H1 (cell line): ENCODE results near the gene SSRP1. TPM values are rescaled to one million over a fixed set of nuclear protein-coding genes. Genes with fewer than 3 reads are reported as not detected.

Experiments used
- CTCF ChIA-PET: fragments of 300-600 bp; sonication (Branson Sonifier 250); formaldehyde crosslinking; loops from one replicate; lab custom pipeline; 2021; ENCODE audit not compliant: partially characterized antibody; lab: Charles Lee
- POLR2A ChIA-PET: fragments of 300-600 bp; sonication (Branson Sonifier 250); formaldehyde crosslinking; loops from one replicate; lab custom pipeline; 2021; ENCODE audit warnings: inconsistent platforms; ENCODE audit not compliant: partially characterized antibody; lab: Charles Lee
- DNase-seq, 2 experiments: peaks; one replicate each; pipeline versions ENCODE4 v3.0.0 to v3.0.0-alpha.2; 2010 to 2022; ENCODE audit warnings: low spot score in 2 of 2, low read depth in 1 of 2, mixed read lengths in 1 of 2
- FAIRE-seq: peaks from 2 replicates; lab custom pipeline; 2011; peaks lifted over from hg19 to GRCh38; lab: Jason Lieb, UNC
- H2AFZ ChIP-seq: 2 replicates; pipeline ENCODE4 v1.8.1; 2012; ENCODE audit warnings: low read length, inconsistent platforms
- H2AK5ac ChIP-seq: 2 replicates; pipeline ENCODE4 v1.6.1; 2013; ENCODE audit warnings: low read depth, low read length
- H2BK120ac ChIP-seq: replicated peaks from 2 replicates; pipeline ENCODE3; 2013; ENCODE audit warnings: low read depth, low read length, inconsistent platforms
- H2BK12ac ChIP-seq: 2 replicates; pipeline ENCODE4 v1.6.1; 2013; ENCODE audit warnings: low read depth, low read length
- H2BK15ac ChIP-seq: 2 replicates; pipeline ENCODE4 v1.6.1; 2013; ENCODE audit warnings: low read length
- H2BK20ac ChIP-seq: 2 replicates; pipeline ENCODE4 v1.6.1; 2013; ENCODE audit warnings: low read length
- H2BK5ac ChIP-seq: 2 replicates; pipeline ENCODE4 v1.6.1; 2013; ENCODE audit warnings: low read depth, low read length
- H3K14ac ChIP-seq: 2 replicates; pipeline ENCODE4 v1.6.1; 2013; ENCODE audit warnings: inconsistent platforms; ENCODE audit not compliant: insufficient read length
- H3K18ac ChIP-seq: 2 replicates; pipeline ENCODE4 v1.6.1; 2013; ENCODE audit warnings: low read length; ENCODE audit errors: extremely low read depth
- H3K23ac ChIP-seq: 2 replicates; pipeline ENCODE4 v1.6.1; 2013; ENCODE audit warnings: inconsistent platforms; ENCODE audit not compliant: insufficient read length
- H3K23me2 ChIP-seq: 2 replicates; pipeline ENCODE4 v1.6.1; 2013; ENCODE audit warnings: low read depth, low read length
- H3K27ac ChIP-seq: 2 replicates; pipeline ENCODE4 v1.6.1; 2011; ENCODE audit warnings: low read depth, low read length, inconsistent platforms
- H3K27me3 ChIP-seq, 4 experiments: replicated peaks in 1 of 4; 1 replicate in 1 of 4; 2 replicates in 3 of 4; pipeline versions ENCODE4 v1.6.1 to v1.8.1; 2011 to 2013; ENCODE audit warnings: low read length in 3 of 4, mild to moderate bottlenecking in 3 of 4, inconsistent platforms in 2 of 4, mixed read lengths in 2 of 4, moderate library complexity in 1 of 4; ENCODE audit not compliant: control insufficient read depth in 3 of 4, insufficient read depth in 3 of 4; ENCODE audit errors: extremely low read depth in 1 of 4
- H3K36me3 ChIP-seq, 4 experiments: 2 replicates each; pipeline versions ENCODE4 v1.6.1 to v1.8.1; 2011 to 2013; ENCODE audit warnings: mild to moderate bottlenecking in 4 of 4, low read length in 3 of 4, moderate library complexity in 2 of 4, control low read depth in 1 of 4, inconsistent platforms in 1 of 4; ENCODE audit not compliant: insufficient read depth in 4 of 4, control insufficient read depth in 2 of 4
- H3K4ac ChIP-seq: replicated peaks from 2 replicates; pipeline ENCODE3; 2013; ENCODE audit warnings: low read length, low read depth, mixed read lengths, inconsistent platforms; ENCODE audit not compliant: insufficient read length
- H3K4me1 ChIP-seq, 4 experiments: replicated peaks in 1 of 4; 1 replicate in 1 of 4; 2 replicates in 3 of 4; pipeline versions ENCODE4 v1.6.1 to v1.8.1; 2011 to 2013; ENCODE audit warnings: low read length in 3 of 4, inconsistent platforms in 2 of 4, mixed read lengths in 1 of 4; ENCODE audit not compliant: insufficient read depth in 4 of 4, control insufficient read depth in 3 of 4
- H3K4me2 ChIP-seq, 2 experiments: 2 replicates each; pipeline versions ENCODE4 v1.6.1 to v1.8.1; 2011 to 2013; ENCODE audit warnings: low read depth in 2 of 2, low read length in 2 of 2, control low read depth in 1 of 2, inconsistent platforms in 1 of 2, mild to moderate bottlenecking in 1 of 2; ENCODE audit not compliant: insufficient read depth in 1 of 2
- H3K4me3 ChIP-seq, 4 experiments: fragments of 200-600, 300-600 bp in 1 of 4; sonication (generic), shearing (Covaris generic), sonication (Bioruptor Twin) in 1 of 4; 2 replicates each; pipeline versions ENCODE4 v1.5.1 to v1.8.1; 2011 to 2016; ENCODE audit warnings: low read length in 4 of 4, low read depth in 3 of 4, control low read depth in 2 of 4, inconsistent platforms in 2 of 4, mild to moderate bottlenecking in 2 of 4, mixed read lengths in 1 of 4, moderate library complexity in 1 of 4; ENCODE audit not compliant: insufficient read depth in 2 of 4; ENCODE audit errors: extremely low read depth in 1 of 4
- H3K56ac ChIP-seq: replicated peaks from 2 replicates; pipeline ENCODE3; 2013; ENCODE audit warnings: low read depth, mild to moderate bottlenecking, mixed read lengths, low read length, inconsistent platforms; ENCODE audit not compliant: insufficient read length
- H3K79me1 ChIP-seq: 2 replicates; pipeline ENCODE4 v1.6.1; 2013; ENCODE audit warnings: low read depth, low read length, control low read depth
- H3K79me2 ChIP-seq, 2 experiments: 2 replicates each; pipeline versions ENCODE4 v1.6.1 to v1.8.1; 2012 to 2013; ENCODE audit warnings: low read length in 2 of 2, mild to moderate bottlenecking in 2 of 2, inconsistent platforms in 1 of 2; ENCODE audit not compliant: insufficient read depth in 2 of 2, control insufficient read depth in 1 of 2
- H3K9ac ChIP-seq, 4 experiments: replicated peaks in 1 of 4; 1 replicate in 1 of 4; 2 replicates in 3 of 4; pipeline versions ENCODE4 v1.6.1 to v1.8.1; 2011 to 2013; ENCODE audit warnings: low read depth in 3 of 4, low read length in 3 of 4, control low read depth in 2 of 4, mild to moderate bottlenecking in 2 of 4, moderate library complexity in 2 of 4, inconsistent platforms in 1 of 4; ENCODE audit errors: extremely low read depth in 1 of 4
- H3K9me3 ChIP-seq, 2 experiments: 2 replicates each; pipeline versions ENCODE4 v1.6.1 to v1.8.1; 2012 to 2013; ENCODE audit warnings: mild to moderate bottlenecking in 2 of 2, moderate library complexity in 2 of 2, control low read depth in 1 of 2, inconsistent platforms in 1 of 2, low read depth in 1 of 2, low read length in 1 of 2, mixed read lengths in 1 of 2; ENCODE audit not compliant: insufficient read depth in 2 of 2
- H4K20me1 ChIP-seq, 2 experiments: replicated peaks in 1 of 2; 2 replicates each; pipeline versions ENCODE3 to v1.8.1; 2011 to 2013; ENCODE audit warnings: inconsistent platforms in 2 of 2, low read length in 2 of 2, mild to moderate bottlenecking in 1 of 2; ENCODE audit not compliant: insufficient read depth in 2 of 2, control insufficient read depth in 1 of 2
- H4K5ac ChIP-seq: 2 replicates; pipeline ENCODE4 v1.6.1; 2013; ENCODE audit warnings: low read length, low read depth, mixed read lengths, inconsistent platforms; ENCODE audit not compliant: insufficient read length
- H4K8ac ChIP-seq: 2 replicates; pipeline ENCODE4 v1.8.0; 2013; ENCODE audit warnings: mild to moderate bottlenecking, moderate library complexity, low read length, inconsistent platforms; ENCODE audit not compliant: insufficient read depth; ENCODE audit errors: extremely low read depth
- H4K91ac ChIP-seq: replicated peaks from 2 replicates; pipeline ENCODE3; 2013; ENCODE audit warnings: low read length, mixed read lengths, inconsistent platforms; ENCODE audit not compliant: insufficient read length
- CHD2 ChIP-seq: IDR thresholded peaks from 2 replicates; pipeline ENCODE4 v1.6.1; 2012; ENCODE audit warnings: low read length, improper control_type of control experiment
- SP1 ChIP-seq: IDR thresholded peaks from 2 replicates; pipeline ENCODE4 v1.6.1; 2011; ENCODE audit warnings: low read depth, low read length
- WGBS, 2 experiments: shearing (Covaris generic) in 1 of 2; methylation state at CpG; one replicate each; pipeline versions ENCODE4 v1.1.6 to v1.1.7; 2013 to 2015; ENCODE audit warnings: low lambda C conversion rate in 2 of 2, mixed read lengths in 2 of 2, inconsistent platforms in 1 of 2, low coverage in 1 of 2, missing lambda C conversion rate in 1 of 2; ENCODE audit not compliant: insufficient replicate concordance in 2 of 2, insufficient coverage in 1 of 2, insufficient read length in 1 of 2; ENCODE audit errors: extremely low coverage in 1 of 2, missing lambda C conversion rate in 1 of 2; 5-methylcytosine and 5-hydroxymethylcytosine counted together
- polyA plus RNA-seq, 7 experiments: library from polyadenylated mRNA; depleted of rRNA in 3 of 7; stranded (reverse) in 5 of 7; unstranded in 2 of 7; fragments of >200 nt in 5 of 7; fragments of 200-250 nt in 2 of 7; gene quantifications; 1 replicate in 5 of 7; 2 replicates in 1 of 7; 4 replicates in 1 of 7; pipeline versions ENCODE4 v1.2.1 to v1.2.3, GENCODE V29; 2011 to 2013; ENCODE audit warnings: missing spikeins in 2 of 7, mixed read lengths in 2 of 7
- total RNA-seq: library from RNA; stranded (reverse); fragmentation: NEBNext Ultra II Directional; extraction: Animal tissue kit (Norgen Biotek cat#: 25700); gene quantifications from 2 replicates; pipeline ENCODE4 v1.2.1, GENCODE V29; 2021
- TF ChIP-seq, protein P1 (sequence below), 3 experiments: IDR thresholded peaks; 1 replicate in 2 of 3; 2 replicates in 1 of 3; pipeline versions ENCODE4 v1.5.1 to v1.6.1; 2011; ENCODE audit warnings: low read length in 3 of 3, mild to moderate bottlenecking in 3 of 3, inconsistent platforms in 2 of 3, low read depth in 1 of 3, moderate library complexity in 1 of 3; ENCODE audit not compliant: insufficient read depth in 1 of 3; ENCODE audit errors: control extremely low read depth in 1 of 3

SSRP1 gene
- total and polyA plus RNA-seq, 2 of the 8 experiments (the other 6 are each of a cell fraction or from before 2014, with no cell fraction given): 259 to 281 TPM

DNA sequence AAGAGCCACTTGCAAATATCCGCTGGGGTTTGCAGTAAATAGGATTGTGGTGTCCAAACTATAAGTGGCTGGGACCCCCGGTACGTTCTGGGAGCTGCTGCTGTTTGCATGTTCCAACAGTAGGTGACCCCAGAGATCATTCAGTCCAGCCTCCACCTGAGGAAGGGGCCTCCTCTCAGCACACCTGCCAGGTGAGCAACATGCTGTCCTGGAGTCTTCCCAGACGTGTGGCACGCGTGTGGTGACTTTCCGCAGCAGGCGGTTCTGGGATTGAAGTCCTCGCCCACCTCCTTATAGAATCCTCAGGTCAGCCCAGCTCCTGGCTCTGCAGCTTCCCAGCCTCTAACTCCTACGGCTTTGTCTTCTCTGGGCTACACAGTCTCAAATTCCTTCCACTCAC lies 9.1 kb upstream of the SSRP1 start:
- Histone ChIP-seq H4K8ac (no peak overlapping the region; the same call in 1 of the 2 replicates), H3K27me3 (peaks cover 0 to 9% (median 5%) of the 10 kb centered on the region in 4 experiments; a peak in 4 of 7 replicates), H2AFZ (0 out of 2 replicates have a peak overlapping the region, but pooled peaks have one; percentile 88), H3K9me3 (no peaks in the 10 kb centered on the region), H4K20me1 (no peaks in the 10 kb centered on the region), H2BK20ac (no peak overlapping the region), H3K27ac (no peak overlapping the region), H3K36me3 (no peaks in the 10 kb centered on the region), H3K9ac (no peak overlapping the region), H3K23me2 (peaks cover 3% of the 10 kb centered on the region), H3K4me1 (peaks cover 6 to 18% (median 8%) of the 10 kb centered on the region in 4 experiments; a peak in 6 of 7 replicates), H4K5ac (peak overlapping the region; percentile 30), H3K4me2 (no peak overlapping the region), H3K79me1 (no peaks in the 10 kb centered on the region), H3K23ac (no peak overlapping the region), H2AK5ac (no peak overlapping the region; the same call in 1 of the 2 replicates), H3K14ac (no peak overlapping the region), H4K91ac (peak overlapping the region; percentile 82), H2BK15ac (peak overlapping the region; percentile 37; the same call in 1 of the 2 replicates), H3K79me2 (no peaks in the 10 kb centered on the region), H3K4me3 (no peak overlapping the region), H2BK12ac (peak overlapping the region; percentile 68), H3K56ac (no peak overlapping the region), H3K18ac (no peak overlapping the region; the same call in 1 of the 2 replicates), H3K4ac (peak overlapping the region; percentile 86), H2BK5ac (no peak overlapping the region), H2BK120ac (no peak overlapping the region)
- FAIRE-seq (no peak), DNase-seq (no peak)
- TF ChIP-seq CHD2 (no peak), SP1 (no peak)
- TF ChIP-seq, protein P1, sequence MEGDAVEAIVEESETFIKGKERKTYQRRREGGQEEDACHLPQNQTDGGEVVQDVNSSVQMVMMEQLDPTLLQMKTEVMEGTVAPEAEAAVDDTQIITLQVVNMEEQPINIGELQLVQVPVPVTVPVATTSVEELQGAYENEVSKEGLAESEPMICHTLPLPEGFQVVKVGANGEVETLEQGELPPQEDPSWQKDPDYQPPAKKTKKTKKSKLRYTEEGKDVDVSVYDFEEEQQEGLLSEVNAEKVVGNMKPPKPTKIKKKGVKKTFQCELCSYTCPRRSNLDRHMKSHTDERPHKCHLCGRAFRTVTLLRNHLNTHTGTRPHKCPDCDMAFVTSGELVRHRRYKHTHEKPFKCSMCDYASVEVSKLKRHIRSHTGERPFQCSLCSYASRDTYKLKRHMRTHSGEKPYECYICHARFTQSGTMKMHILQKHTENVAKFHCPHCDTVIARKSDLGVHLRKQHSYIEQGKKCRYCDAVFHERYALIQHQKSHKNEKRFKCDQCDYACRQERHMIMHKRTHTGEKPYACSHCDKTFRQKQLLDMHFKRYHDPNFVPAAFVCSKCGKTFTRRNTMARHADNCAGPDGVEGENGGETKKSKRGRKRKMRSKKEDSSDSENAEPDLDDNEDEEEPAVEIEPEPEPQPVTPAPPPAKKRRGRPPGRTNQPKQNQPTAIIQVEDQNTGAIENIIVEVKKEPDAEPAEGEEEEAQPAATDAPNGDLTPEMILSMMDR (IDR thresholded peaks at IDR 0.05; ENCODE audit: control extremely low read depth in 1 of 3, insufficient read depth in 1 of 3, low read depth in 1 of 3, low read length in 3 of 3): peak in 2 of 3 experiments; percentile 2 to 13; a peak in 2 of 4 replicates
- CTCF ChIA-PET: interaction anchor here (0.9 to 6.3 kb wide), 11 partner anchors 12 to 185 kb away, joined by 3 to 49 read pairs (median 6); partner anchors contain the start of genes RTN4RL2 and TIMM10
- POLR2A ChIA-PET: interaction anchor here (0.7 to 45.7 kb wide), 5 partner anchors 9 to 309 kb away, joined by 3 to 1279 read pairs (median 5); partner anchors contain the start of genes SSRP1 and TNKS1BP1
- 94% methylated on average over 10 of the region's 10 CpGs; no CpG with 5 or more reads in 1 of the 2 experiments for whole genome bisulfite sequencing, 2 experiments
